Right ventricle myocardium inferior (tissue), 1 donor: ENCODE results near the gene TBC1D2B. TPM values are rescaled to one million over a fixed set of nuclear protein-coding genes. Genes with fewer than 3 reads are reported as not detected.

Experiments used
- ATAC-seq: fragments of 200-7000 bp; cut with Tn5 transposase; one replicate; pipeline ENCODE4 v1.9.1; 2020; ENCODE audit warnings: mild to moderate bottlenecking, moderate library complexity
- DNase-seq: peaks from one replicate; pipeline ENCODE4 v3.0.0; 2021; ENCODE audit errors: missing footprints
- intact Hi-C: fragments of 100-400 bp; cut with DNase I; formaldehyde crosslinking; loops from one replicate; pipeline ENCODE4 v1.11.0; 2022
- total RNA-seq: library from RNA; stranded (reverse); fragmentation: NEBNext Ultra II Directional; extraction: Animal tissue kit (Norgen Biotek cat#: 25700); gene quantifications from one replicate; pipeline ENCODE4 v1.2.1, GENCODE V29; 2021
- donor health status: DM: no; HTN: yes; CAD: no; lungs with severe emphysema.

The TBC1D2B gene
- total RNA-seq, 1 donor from 2014 or later, result 12.2 TPM

DNA sequence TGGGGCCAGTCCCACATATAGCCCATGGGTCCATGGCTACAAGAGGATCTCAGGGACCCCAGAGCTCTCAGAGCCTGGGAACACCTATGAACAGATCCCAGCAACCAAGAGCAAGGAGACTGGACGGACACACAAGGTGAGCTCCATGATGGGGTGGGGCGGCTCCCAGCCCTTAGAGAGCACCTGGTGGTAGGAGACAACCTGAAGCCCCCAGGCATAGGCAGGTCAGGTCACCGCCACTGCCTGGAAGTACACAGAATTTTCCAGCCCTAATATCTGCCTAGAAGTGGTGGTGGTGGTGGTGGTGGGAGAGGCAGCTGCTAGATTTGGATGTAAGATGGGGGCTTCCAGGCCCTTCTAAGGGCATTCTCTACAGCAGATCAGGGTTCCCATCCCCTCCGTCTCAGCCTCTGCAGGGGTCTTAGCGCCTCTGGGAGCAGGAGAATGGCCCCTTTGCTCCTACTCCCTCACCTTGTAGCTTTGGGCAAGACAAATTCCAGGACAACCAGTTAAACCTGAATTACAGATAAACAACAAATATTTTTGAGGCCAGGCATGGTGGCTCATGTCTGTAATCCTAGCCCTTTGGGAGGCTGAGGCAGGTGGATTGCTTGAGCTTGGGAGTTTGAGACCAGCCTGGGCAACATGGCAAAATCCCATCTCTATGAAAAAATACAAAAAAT lies 24.1 kb upstream of the TBC1D2B start:
- no peak for DNase-seq
- intact Hi-C loops, result loop anchor here (10.0 kb wide), 1 partner anchor 323 kb away; no protein-coding TSS in a partner anchor
- ATAC-seq, result no peak

- no peak for DNase-seq
- intact Hi-C loops, result loop anchor here (10.0 kb wide), 1 partner anchor 324 kb away; no protein-coding TSS in a partner anchor
Measured at GRCh38 chr15:78100886-78101285, 23.4 kb upstream of the TBC1D2B start.

GRCh38 chr15:78098131-78098755 lies 20.7 kb upstream of the TBC1D2B start:
- intact Hi-C loops, result no loop called here
- DNase-seq (no peak), ATAC-seq (no peak)

More at GRCh38 chr15:78100886-78101285, 23.4 kb upstream of the TBC1D2B start:
- ATAC-seq, result no peak

DNA sequence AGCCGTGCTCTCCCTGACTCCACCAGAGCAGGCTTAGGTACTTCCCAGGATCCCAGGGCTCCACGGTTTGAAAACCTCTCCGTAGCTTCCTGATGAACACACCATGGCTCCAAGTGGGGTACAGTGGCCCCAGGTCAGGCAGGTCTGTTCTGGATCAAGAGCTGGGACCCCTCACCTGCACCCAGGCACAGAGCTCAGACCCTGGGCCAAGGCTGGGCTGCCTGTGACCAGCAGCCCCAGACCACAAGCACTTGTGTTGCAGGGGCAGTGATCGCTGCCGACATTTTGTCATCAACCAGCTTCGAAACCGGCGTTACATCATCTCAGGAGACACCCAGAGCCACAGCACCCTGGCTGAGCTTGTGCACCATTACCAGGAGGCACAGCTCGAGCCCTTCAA lies 20.2 kb upstream of the TBC1D2B start:
- ATAC-seq (no peak), DNase-seq (no peak)
- intact Hi-C loops, result no loop called here

- ATAC-seq (peak; percentile 80), DNase-seq (no peak)
- intact Hi-C loops, result no loop called here
Measured at GRCh38 chr15:78093242-78094020, 15.9 kb upstream of the TBC1D2B start.

DNA sequence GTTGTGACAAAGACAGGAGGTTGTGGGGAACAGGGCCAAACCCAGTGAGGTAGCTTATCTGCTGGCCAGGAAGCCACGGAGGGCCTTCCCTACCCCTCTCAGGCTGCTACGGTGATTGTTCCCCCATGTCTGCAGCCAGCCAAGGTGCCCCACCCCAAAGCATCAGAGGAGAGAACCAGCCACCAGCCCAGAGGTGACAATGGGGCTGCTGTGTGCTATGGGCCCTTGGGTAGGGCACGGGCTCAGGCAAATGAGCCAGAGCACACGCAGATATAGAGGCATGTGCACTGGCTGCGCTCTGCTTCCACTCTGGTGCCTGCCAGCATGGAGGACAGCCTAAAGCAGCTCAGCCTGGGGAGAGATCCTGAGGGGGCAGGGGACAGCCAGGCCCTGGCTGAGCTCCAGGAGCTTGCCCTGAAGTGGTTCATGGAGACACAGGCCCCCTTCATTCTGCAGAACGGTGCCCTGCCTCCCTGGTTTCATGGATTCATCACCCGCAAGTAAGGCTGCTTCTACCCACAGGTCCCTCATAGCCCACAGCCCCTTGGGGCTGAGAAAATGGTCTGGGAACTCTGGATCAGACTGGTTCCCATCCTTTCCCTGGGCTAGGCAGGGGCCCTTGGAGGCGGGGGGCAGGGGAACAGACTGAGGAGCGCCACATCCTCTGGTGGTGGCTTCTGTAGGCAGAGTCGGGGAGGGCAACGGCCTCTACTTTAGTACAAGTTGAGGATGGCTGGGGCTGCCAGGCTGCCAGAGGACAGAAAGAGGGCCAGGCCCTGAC lies 14.9 kb upstream of the TBC1D2B start, which contains the start of gene SH2D7:
TSS of gene SH2D7 (plus strand) at position 301 of the 781 bp plus-strand sequence. CDS start at position 325, 24 bp downstream.
- DNase-seq (peak; percentile 67), ATAC-seq (peak; percentile 71)
- intact Hi-C loops, result no loop called here

DNA sequence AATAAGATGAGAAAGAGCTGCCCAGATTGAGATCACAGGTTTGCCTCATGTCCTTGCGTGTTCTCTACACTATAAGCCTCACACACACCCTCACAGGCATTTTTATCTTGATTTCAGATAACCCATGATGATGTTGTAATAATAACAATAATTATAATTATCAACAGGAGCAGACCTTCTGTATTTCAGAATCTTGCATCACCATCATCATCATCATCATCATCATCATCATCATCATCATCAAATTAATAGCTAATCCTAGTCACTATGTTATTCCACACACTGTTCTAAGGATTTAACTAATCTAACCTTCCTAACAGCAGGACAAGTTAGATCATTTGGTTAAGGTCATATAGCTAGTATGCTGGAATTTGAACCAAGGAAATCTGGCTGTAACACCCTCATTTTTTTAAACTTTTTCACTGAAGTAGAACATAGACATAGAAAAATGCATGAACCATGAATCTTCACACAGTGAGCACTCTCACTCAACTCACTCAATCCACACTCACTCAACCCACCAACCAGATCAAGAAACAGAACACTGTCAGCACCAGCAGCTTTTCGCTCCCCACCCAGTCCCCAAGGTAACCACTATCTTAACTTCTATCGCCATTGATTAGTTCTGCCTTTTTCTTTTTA lies 13.0 kb upstream of the TBC1D2B start:
- intact Hi-C loops, result no loop called here
- DNase-seq, result no peak
- ATAC-seq, result no peak

DNA sequence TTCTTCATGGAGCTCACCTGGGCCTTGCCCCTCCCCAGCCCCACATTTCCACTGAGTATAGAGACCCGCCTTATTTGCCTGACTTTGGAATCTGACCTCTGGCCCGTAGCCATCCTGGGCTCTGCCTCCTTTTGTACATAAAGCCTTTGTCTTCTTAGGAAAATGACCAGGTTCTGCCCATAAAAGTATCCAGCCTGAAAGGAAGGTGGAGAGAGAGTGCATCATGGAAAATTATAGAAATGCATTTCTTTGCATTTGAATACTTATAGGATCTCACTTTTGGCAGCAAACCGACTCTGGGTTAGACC lies 11.2 kb upstream of the TBC1D2B start:
- ATAC-seq (no peak), DNase-seq (no peak)
- intact Hi-C loops, result no loop called here

- ATAC-seq (no peak), DNase-seq (no peak)
- intact Hi-C loops, result no loop called here
Measured at GRCh38 chr15:78087951-78088772, 10.7 kb upstream of the TBC1D2B start.

GRCh38 chr15:78085928-78086327 lies 8.4 kb upstream of the TBC1D2B start:
- ATAC-seq, result no peak
- intact Hi-C loops, result no loop called here
- DNase-seq, result no peak

DNA sequence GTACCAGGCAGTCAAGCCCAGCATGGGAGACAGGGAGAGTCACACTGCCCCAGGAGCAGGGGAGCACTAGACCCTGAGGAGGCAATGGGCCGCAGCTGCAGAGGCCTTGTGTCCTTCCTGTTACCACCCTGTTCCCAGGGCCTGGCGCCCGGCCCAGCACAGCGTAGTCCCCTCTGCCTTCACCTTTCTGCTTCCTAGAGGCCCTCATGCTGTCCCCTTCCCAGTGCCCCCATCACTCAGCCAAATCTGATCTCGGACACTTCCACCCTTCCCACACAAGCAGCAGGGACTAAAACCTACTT lies 6.9 kb upstream of the TBC1D2B start:
- intact Hi-C loops, result no loop called here
- DNase-seq, result peak; percentile 73
- ATAC-seq, result peak; percentile 22

DNA sequence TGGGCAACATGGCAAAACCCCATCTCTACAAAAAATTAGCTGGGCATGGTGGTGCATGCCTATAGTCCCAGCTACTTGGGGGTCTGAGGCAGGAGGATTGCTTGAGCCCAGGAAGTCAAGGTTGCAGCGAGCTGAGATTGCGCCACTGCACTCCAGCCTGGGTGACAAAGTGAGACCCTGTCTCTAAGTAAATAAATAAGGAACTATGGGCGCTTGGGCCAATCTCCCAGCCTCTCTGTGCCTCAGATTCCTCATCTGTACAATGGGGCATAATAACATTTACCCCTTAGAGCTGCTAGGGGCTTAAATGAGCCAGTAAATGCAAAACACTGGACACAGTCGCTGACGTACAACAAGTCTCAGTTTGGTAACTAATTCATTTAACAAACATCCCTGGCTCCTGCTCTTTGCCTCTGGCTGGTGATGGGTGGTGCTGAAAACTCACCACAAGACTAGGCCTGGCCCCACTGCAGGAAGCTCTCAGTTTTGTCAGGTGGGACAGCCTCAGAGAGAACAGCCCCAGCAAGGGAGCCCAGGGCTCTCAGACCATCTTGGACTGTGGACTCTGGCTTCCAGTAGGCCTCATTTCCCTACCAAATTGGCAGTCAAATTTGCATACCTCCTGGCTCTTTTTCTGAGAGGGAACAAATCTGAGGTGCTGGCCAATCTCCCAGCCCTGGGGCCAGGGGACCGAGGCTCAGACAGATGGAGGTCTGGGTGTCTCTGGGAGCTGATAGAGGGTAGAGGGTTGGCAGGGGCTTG lies 6.4 kb upstream of the TBC1D2B start:
- no peak for ATAC-seq
- intact Hi-C loops, result no loop called here

GRCh38 chr15:78083186-78083585 lies 5.7 kb upstream of the TBC1D2B start:
- intact Hi-C loops, result no loop called here
- ATAC-seq (no peak), DNase-seq (no peak)

More for the DNA sequence above, 6.4 kb upstream of the TBC1D2B start:
- DNase-seq, result no peak

DNA sequence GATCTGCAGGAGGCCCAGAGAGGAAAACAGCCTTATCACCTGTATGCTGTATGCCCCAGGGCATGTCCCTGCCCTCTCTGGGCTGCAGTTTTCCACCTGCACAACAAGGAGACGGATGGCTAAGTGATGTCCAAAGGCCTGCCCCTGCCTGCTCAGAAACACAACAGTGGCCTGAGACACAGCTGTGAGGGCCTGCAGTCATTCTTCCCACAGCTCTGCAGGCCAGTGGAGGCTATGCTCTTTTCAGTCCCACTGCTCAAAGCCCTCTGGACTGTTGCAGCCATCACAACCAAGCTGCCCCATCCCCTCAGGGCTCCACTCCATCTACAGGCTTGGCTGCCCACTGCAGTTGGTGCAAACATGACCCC lies 5.2 kb upstream of the TBC1D2B start:
- DNase-seq (no peak), ATAC-seq (no peak)
- intact Hi-C loops, result no loop called here

DNA sequence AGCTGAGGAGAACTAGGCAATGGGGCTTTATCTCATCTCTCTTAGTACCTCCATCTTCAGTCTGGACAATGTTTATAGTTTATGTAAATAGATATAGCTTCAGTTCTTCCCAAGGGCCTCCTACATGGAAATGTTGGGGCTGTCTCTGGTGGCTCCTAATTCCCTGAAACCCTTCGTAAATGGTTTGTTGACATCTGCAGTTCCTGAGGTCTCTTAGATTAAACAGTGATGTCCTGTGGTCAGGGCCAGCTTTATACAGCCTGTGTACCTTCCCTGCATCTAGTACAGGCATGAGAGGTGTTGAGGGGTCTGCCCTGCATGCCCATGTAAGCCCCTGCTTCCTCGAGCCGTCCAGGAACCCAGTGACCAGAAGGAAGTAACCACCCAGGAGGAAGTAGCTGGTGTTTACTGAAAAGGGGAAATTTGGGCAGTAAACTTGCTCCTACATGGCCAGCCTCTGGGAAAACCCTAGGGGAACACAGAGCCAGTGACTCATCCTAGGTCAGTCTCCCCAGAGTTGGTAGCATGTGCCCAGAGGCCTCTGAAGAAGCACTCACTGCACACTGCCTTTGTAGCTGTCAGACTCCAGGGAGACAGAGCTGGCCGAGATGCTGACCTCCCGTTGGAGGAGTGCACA lies 4.7 kb upstream of the TBC1D2B start:
- ATAC-seq (peak; percentile 36), DNase-seq (no peak)
- intact Hi-C loops, result no loop called here

DNA sequence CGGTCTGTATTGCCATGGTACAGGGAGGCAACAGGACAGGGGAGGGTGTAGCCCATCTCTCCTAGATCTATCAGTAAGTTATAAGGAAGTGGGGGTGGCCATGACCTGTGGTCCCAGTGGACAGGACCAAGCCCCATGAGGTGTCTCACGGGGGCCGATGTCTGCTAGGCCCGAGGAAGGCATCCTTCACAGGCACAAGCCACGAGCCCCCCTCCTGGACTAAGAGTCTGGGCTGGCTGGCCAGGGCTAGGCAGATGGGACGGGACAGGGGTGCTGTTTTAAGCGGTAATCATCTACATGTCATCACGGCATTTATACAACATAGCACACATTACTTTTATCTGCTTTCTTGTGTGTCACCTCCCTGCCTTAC lies 2.6 kb upstream of the TBC1D2B start:
- intact Hi-C loops, result no loop called here
- ATAC-seq (no peak), DNase-seq (no peak)
